EH (cell line): ENCODE measurements around the gene TBK1.
A peak's percentile ranks its signal among the peaks of the same experiment; 100 is the strongest.

Source experiments
- DNase-seq: peaks from one replicate; pipeline ENCODE4 v3.0.0-alpha.2; 2015; ENCODE audit warnings: low read depth

TBK1 gene

GRCh38 chr12:64497484-64497883 is 45.6 kb downstream of the TBK1 start:
- no peak for DNase-seq

DNA sequence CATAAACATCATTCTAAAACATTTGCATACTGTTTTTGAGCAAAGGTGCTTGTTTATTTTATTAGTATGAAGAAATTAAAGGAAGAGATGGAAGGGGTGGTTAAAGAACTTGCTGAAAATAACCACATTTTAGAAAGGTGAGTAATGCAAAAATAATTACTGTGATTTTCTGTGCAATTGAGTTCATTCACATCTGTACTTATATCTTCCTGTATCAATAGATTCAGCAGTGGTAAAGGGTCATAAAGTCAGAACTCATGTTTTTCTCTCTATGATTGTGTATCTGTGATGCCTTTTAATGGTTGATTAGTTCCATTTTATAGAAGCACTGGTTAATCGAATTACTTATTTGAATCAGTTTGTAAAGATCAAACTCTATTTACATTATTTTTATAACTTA is 46.0 kb downstream of the TBK1 start:
- no peak for DNase-seq

- no peak for DNase-seq
Observed at GRCh38 chr12:64500394-64500793, 48.5 kb downstream of the TBK1 start.

- no peak for DNase-seq
Observed at GRCh38 chr12:64501486-64501885, 49.6 kb downstream of the TBK1 start.

DNA sequence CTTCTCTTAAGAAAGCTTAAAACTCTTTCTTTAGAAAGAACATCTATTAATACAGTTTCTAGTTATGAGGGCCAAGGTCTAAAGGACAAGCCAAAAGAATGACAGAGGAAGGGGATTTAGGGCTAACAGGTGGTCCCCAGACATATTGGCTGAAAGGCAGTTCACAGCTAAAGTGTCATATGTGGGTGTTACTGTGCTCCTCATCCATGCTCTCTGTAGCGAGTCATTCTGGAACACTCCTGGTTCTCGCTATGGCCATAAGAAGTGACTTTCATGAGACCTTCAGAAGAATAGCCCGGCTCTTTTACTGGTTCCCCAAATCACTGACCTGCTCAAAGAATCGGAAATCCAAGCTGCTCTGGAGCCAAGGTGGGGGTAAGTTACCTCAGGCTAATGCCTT is 55.0 kb downstream of the TBK1 start:
- DNase-seq, result no peak

GRCh38 chr12:64510667-64511066 is 58.7 kb downstream of the TBK1 start:
- peak; percentile 26 for DNase-seq

DNA sequence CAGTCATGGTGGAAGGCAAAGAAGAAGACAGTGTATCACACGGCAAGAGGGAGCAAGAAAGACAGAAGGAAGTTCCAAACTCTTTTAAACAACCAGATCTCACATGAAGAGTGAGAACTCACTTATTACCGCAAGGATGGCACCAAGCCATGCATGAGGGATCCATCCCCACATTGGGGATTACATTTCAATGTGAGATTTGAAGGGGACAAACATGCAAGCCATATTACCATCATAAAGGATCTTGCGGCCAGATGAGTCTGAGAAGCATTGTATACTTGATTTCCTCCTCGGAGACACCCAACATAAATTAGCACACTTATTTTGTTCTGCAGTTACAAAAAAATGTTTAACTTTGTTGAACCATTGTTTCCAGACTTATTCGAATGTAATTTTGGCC is 66.5 kb downstream of the TBK1 start:
- DNase-seq, result no peak

GRCh38 chr12:64521833-64522232 is 69.9 kb downstream of the TBK1 start:
- no peak for DNase-seq

- DNase-seq, result peak; percentile 60
Observed at GRCh38 chr12:64522316-64522715, 70.4 kb downstream of the TBK1 start.

- peak; percentile 46 for DNase-seq
Observed at GRCh38 chr12:64522807-64523206, 70.9 kb downstream of the TBK1 start.

DNA sequence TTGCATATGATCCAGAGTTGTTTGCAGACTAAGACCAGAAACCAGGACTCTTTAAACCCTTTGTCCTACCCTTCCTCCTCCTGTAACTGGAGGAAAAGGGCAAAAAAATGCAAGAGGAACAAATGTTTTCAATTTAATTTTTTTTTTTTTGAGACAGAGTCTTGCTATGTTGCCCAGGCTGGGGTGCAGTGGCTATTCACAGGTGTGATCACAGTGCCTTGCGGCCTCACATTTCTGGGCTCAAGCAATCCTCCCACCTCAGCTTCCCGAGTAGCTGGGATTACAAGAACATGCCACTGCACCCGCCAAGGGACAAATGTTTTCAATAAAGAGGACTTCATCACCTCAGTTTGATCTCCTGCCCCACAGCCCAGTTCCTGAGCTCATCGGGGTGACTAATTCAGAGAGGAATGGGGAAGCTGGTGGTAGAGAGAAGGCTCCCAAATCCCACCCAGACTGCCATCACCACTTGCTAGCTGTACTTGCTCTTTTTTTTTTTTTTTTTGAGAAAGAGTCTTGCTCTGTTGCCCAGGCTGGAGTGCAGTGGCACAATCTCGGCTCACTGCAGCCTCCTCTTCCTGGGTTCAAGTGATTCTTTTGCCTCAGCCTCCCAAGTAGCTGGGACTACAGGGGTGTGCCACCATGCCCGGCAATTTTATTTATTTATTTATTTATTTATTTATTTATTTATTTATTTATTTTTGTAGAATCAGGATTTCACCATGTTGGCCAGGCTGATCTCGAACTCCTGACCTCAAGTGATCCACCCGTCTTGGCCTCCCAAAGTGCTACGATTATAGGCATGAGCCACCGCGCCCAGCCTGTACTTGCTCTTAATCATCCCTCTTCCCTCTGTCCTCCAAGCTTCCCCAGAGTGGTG is 71.9 kb downstream of the TBK1 start:
- DNase-seq, result peak; percentile 92

DNA sequence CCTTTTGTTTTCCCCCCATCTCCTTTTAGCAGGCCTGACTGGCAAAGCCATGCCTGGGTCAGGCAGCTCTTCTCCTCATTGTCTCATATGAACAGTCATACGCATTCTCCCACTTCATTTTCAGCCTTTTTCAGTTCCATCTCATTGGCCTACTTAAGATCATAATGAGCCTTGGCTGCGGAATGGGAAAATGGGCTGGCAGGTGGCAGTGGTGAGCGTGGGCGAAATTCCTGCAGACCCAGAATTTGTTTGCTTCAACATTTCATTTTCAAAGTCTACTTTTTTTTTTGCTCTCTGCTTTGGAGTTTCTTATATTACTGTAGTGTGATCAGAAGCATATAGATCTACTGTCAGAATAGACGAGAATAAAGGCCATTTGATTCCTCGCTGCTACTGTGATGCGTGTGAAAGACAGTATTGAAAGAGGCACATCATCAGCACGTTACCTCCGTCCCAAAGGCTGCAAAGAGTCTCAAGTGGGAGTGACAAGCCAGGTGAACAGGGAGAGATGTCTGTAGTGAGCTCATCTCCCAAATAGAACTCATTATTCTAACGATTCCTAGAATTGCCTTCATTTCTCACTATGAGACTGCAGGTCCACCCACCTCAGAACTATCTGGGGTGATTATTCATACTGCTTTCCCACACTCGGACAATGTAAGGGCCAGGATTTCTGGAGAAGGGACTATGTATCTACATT is 73.7 kb downstream of the TBK1 start:
- no peak for DNase-seq

GRCh38 chr12:64526859-64527258 is 74.9 kb downstream of the TBK1 start:
- DNase-seq, result peak; percentile 12

GRCh38 chr12:64528616-64529015 is 76.7 kb downstream of the TBK1 start:
- DNase-seq, result peak; percentile 30

GRCh38 chr12:64530566-64530965 is 78.6 kb downstream of the TBK1 start:
- no peak for DNase-seq

- no peak for DNase-seq
Observed at GRCh38 chr12:64531665-64532334, 79.9 kb downstream of the TBK1 start.

DNA sequence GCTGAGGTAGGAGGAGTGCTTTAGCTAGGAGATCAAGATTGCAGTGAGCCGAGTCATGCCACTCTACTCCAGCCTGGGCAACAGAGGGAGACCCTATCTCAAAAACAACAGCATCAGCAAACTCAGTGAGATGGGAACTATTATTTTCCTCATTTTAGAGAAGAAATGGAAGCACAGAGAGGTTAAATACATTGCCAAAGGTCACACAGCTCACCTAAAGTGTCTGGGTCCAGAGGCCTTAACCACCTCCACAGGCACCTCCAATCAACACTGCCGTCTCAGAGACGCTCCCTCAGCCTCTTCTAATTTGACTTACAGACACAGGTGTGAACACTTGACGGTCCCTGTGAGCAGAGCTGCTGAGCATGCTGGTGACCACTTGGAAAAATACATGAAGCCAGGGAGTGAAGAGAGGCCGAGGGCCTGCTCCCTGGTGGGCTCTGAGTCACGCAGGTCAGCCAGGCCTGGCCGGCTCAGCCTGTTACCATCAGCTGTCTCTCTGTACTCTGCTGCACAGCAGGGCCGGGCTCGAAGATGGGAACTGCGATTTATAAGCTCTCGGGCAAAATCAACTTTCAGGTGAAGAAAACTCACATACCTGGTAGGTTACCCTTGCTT is 80.9 kb downstream of the TBK1 start:
- no peak for DNase-seq

DNA sequence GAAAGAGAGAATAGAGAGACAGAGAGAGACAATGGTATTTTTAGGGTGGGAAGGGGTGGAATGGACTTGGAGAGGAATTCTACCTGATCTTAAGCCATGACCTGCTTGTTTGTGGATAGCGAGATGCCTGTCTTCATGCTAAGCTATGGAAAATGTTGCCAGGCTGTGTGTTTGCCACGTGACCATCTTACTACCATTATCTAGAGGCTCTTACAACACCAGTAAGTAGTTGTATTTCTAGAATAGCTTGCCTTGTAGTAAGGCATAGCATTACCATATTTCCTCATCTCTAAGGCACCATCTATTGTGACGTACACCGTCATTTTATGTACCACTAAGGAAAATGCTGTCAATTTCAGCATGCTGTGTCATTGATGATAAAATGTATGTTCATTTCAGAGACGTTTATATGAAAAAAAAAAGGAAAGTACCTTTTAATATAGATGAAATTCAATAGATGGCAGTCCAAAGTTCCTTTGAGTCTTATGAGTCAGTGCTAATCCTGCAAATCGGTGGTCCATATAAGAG is 82.8 kb downstream of the TBK1 start:
- no peak for DNase-seq

DNA sequence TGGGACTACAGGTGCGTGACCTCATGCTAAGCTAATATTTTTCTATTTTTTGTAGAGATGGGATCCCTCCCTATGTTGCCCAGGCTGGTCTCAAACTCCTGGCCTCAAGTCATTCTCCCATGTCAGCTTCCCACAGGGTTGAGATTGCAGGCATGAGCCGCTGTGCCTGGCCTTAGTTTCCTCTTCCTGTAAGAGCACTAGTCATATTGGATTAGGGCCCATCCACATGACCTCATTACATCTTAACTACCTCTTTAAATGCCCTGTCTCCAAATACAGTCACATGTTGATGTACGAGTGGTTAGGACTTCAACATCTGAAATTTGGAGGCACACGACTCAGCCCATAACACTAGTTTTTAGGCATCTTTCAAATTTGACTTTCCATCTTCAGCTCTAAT is 86.2 kb downstream of the TBK1 start:
- peak; percentile 15 for DNase-seq

DNA sequence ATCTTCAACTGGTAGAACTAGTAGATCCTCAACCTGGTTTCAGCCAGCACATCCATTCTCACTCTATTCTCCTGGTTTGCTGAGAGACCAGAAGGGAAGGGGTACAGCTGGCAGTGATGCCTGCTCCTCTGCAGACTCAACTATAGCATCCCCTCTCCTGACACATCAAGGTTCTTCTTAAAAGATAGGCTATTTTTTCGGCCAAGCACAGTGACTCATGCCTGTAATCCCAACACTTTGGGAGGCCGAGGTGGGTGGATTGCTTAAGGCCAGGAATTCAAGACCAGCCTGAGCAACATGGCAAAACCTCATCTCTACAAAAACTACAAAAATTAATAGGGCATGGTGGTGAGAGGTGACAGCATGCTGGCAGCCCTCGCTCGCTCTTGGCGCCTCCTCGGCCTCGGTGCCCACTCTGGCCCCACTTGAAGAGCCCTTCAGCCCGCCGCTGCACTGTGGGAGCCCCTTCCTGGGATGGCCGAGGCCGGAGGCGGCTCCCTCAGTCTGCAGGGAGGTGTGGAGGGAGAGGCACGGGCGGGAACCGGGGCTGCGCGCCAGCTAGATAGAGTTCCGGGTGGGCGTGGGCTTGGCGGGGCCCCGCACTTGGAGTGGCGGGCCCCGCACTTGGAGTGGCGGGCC is 90.6 kb downstream of the TBK1 start:
- DNase-seq, result peak; percentile 71

GRCh38 chr12:64544371-64545080 is 92.6 kb downstream of the TBK1 start:
- DNase-seq, result no peak
